NCI-H187 treated with DMSO at 0.1 percent for 48 hours (cell line): ENCODE measurements around the gene COG8.
"Not testable (repeated sequence)": the region's sequence is repeated elsewhere in the genome, so short reads cannot be mapped to it uniquely, and the experiment has no call there.

Experiments used
- DNase-seq: peaks from one replicate; lab custom pipeline; 2025; lab: John Stamatoyannopoulos, UW

The COG8 gene

GRCh38 chr16:69339289-69340094, at the start of gene COG8, which contains the start of gene NIP7:
TSS of gene COG8 (minus strand) at chr16:69339564. CDS start at chr16:69339552, 12 bp downstream.
TSS of gene NIP7 (plus strand) at chr16:69339772. CDS start at chr16:69339830, 58 bp downstream.
- peak; percentile 91 for DNase-seq

GRCh38 chr16:69386596-69386995, 47.2 kb upstream of the COG8 start:
- DNase-seq = no peak

GRCh38 chr16:69384974-69385373, 45.6 kb upstream of the COG8 start:
- no peak for DNase-seq

GRCh38 chr16:69382421-69382820, 43.1 kb upstream of the COG8 start:
- DNase-seq = no peak

- no peak for DNase-seq
Measured at GRCh38 chr16:69381231-69381630, 41.9 kb upstream of the COG8 start.

- DNase-seq = no peak
Measured at GRCh38 chr16:69378760-69379159, 39.4 kb upstream of the COG8 start.

- DNase-seq = no peak
Measured at GRCh38 chr16:69378036-69378435, 38.7 kb upstream of the COG8 start.

GRCh38 chr16:69376393-69377059, 37.2 kb upstream of the COG8 start:
- no peak for DNase-seq

- no peak for DNase-seq
Measured at GRCh38 chr16:69373019-69373418, 33.7 kb upstream of the COG8 start.

- DNase-seq = no peak
Measured at GRCh38 chr16:69371564-69371963, 32.2 kb upstream of the COG8 start.

- no peak for DNase-seq
Measured at GRCh38 chr16:69368866-69369265, 29.5 kb upstream of the COG8 start.

GRCh38 chr16:69367980-69368379, 28.6 kb upstream of the COG8 start:
- DNase-seq = no peak

GRCh38 chr16:69366431-69366830, 27.1 kb upstream of the COG8 start:
- no peak for DNase-seq

- DNase-seq = no peak
Measured at GRCh38 chr16:69365901-69366300, 26.5 kb upstream of the COG8 start.

GRCh38 chr16:69364088-69364487, 24.7 kb upstream of the COG8 start:
- DNase-seq = no peak

- DNase-seq = no peak
Measured at GRCh38 chr16:69363281-69363717, 23.9 kb upstream of the COG8 start.

- DNase-seq = not testable (repeated sequence)
Measured at GRCh38 chr16:69360070-69360469, 20.7 kb upstream of the COG8 start.

GRCh38 chr16:69351309-69352027, 12.1 kb upstream of the COG8 start, which contains the start of gene TMED6:
TSS of gene TMED6 (minus strand) at chr16:69351786. CDS start at chr16:69351753, 33 bp downstream.
- DNase-seq = no peak

GRCh38 chr16:69350536-69351133, 11.3 kb upstream of the COG8 start:
- DNase-seq = no peak

GRCh38 chr16:69349536-69349935, 10.2 kb upstream of the COG8 start:
- DNase-seq = no peak

GRCh38 chr16:69348222-69348621, 8.9 kb upstream of the COG8 start:
- DNase-seq = no peak

- DNase-seq = no peak
Measured at GRCh38 chr16:69346683-69347082, 7.3 kb upstream of the COG8 start.
